Fibroblast of villous mesenchyme (primary cell): Measurements from ENCODE around the gene ZNF778. TPM values are rescaled to one million over a fixed set of nuclear protein-coding genes. Genes with fewer than 3 reads are reported as not detected.

Experiments used
- DNase-seq: peaks from one replicate; pipeline ENCODE4 v3.0.0-alpha.2; 2010; ENCODE audit warnings: low read depth
- H3K4me3 ChIP-seq: 2 replicates; pipeline ENCODE4 v1.5.1; 2011; ENCODE audit warnings: low read depth, mild to moderate bottlenecking, low read length
- CTCF ChIP-seq: IDR thresholded peaks from 2 replicates; pipeline ENCODE4 v1.5.1; 2012; ENCODE audit warnings: low read depth, mild to moderate bottlenecking, low read length; ENCODE audit not compliant: insufficient read depth
- total RNA-seq: library from RNA; depleted of rRNA; stranded (reverse); fragments of >200 nt; gene quantifications from 2 replicates; pipeline ENCODE4 v1.2.3, GENCODE V29; 2012

The ZNF778 gene
- total RNA-seq, 1 donor: 16.4 TPM

DNA sequence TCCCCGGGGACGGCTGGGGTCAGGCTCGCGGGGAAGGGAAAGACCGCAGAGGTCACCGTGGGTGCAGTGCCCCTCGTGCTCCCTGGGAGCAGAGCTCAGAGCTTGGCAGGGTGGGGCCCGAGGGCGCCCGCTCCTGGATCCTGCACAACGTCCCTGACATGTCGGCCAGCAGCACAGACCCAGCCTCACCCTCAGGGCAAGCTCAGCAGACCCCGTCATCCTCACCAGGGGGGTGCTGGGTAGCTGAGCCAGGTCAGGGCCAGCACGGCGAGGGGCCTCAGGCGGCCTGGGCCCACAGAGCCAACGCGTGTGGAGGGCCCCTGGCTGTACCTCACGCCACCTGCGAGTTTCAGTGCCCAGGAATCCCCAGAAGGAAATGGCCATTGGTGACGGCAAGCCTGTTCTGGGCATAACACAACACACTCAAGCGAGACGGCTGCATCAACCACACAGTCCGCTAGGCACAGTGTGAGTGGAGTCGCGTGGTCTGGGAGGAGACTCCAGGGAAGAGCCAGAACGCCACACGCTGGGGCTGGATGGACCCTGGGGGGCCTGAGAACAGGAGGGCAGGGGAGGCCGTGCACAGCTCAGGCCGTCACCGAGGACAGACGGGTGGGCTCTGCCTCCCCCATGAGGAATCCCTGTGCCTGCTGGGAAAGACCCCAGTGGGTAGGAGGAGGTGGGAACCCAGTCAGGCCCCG lies 60.3 kb downstream of the ZNF778 start:
- DNase-seq: no peak
- TF ChIP-seq CTCF: no peak
- no peak overlapping the region for H3K4me3 ChIP-seq

- H3K4me3 ChIP-seq: no peak overlapping the region
- no peak for DNase-seq
- TF ChIP-seq CTCF: no peak
Measured at GRCh38 chr16:89278441-89279240, 61.1 kb downstream of the ZNF778 start.

- no peak for DNase-seq
- H3K4me3 ChIP-seq: no peak overlapping the region
- no peak for TF ChIP-seq CTCF
Measured at GRCh38 chr16:89279666-89280481, 62.4 kb downstream of the ZNF778 start.

DNA sequence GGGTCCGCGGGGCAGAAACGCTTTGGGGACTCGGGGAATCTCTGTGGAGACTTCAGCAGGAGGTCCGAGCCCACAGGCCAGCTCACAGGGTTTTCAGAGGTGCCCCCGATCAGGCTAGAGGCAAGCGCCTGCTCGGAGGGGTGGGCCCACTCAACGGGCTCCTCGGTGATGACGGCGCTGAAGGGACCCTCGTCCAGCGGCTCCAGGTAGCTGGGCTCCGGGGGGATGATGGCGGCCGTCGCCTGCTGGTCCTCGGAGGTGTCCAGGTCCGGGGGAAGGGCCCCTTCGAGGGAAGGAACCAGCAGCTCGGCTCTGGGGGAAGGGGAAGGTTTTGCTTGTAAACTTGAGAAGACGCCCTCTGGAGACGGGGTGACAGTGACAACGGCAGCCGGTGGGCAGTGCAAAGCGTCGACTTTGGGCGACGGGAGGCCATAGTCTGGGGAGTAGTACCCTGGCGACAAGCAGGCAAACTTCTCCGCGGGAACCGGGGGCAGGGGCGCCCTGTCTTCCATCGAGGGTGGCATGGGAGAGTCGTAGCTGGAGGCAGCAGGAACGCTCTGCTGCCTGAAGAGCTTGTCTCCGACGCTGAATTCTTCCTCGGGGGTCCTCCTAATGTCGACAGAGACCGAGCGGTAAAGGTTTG lies 63.2 kb downstream of the ZNF778 start:
- no peak for TF ChIP-seq CTCF
- no peak overlapping the region for H3K4me3 ChIP-seq
- DNase-seq: no peak

- H3K4me3 ChIP-seq: no peak overlapping the region
- no peak for DNase-seq
- TF ChIP-seq CTCF: no peak
Measured at GRCh38 chr16:89281189-89281577, 63.7 kb downstream of the ZNF778 start.

GRCh38 chr16:89281829-89282228 lies 64.3 kb downstream of the ZNF778 start:
- DNase-seq: no peak
- TF ChIP-seq CTCF: no peak

More at GRCh38 chr16:89281829-89282228, 64.3 kb downstream of the ZNF778 start:
- H3K4me3 ChIP-seq: no peak overlapping the region
